ENCODE data around the gene UBE2H.
A peak's percentile ranks its signal among the peaks of the same experiment; 100 is the strongest.
"Not testable (repeated sequence)": the region's sequence is repeated elsewhere in the genome, so short reads cannot be mapped to it uniquely, and the experiment has no call there.

UBE2H gene

GRCh38 chr7:129804111-129804889 is 148.5 kb downstream of the UBE2H start:
- DNase-seq = no peak

DNA sequence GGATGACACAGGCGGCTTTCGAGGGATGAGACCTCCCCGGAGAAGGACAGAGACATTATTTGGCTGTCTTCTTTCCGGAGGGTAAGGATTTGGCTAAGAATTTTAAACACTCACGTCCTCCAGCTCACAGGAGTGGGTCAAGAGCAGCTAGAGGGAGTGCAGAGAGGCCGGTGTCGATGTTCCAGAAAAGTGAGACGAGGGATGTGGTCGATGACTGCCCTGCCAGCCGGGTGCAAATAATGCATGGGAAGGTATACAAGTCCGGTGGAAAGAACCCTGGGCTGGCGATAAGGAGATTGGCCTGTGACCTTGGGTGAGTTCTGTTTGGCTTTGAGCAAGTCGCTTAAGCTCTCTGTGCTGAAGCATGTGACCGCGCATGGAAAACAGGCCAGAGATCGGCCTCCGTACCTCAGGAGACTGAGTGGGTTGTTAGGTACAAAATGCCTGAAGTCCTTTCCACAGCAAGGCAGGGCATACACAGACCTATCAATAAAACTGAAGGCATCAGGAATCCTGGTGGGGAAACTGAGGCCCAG is 149.1 kb downstream of the UBE2H start:
- no peak for DNase-seq

DNA sequence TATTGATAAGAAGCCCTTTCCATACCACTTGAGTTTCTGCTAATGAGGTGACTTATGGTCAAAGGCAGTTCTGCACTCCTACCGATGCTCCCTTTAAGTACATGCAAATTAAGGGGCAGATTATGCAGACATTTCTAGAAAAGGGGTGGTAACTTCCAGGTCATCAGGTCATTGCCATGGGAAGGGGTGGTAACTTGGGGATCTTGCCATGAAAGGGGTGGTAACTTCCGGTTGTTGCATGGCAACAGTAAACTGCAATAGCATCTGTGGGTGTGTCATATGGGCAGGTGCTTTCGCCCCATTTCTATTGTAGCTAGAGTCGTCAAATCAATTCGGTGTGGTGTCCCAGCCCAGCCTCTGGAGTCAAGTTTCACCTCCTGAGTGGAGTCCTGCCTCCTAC is 150.9 kb downstream of the UBE2H start:
- DNase-seq = no peak

DNA sequence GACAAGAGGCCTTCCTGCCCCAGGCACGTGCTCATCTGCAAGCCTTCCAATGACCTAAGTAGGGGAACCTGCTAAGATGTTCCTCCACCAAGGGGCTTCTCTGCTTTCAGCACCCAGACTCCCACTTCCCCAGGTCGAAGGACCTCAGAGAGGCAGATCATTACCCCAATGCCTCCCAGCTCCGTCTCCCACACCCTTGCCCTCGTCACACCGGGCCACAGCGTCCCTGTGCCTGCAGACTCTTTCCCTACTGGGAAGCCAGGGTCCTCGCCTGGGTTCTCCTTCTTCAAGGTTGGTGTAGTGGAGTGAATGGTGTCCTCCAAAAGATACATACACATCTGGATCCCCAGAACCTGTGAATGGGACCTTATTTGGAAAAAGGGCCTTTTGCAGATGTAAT is 151.9 kb downstream of the UBE2H start:
- DNase-seq = no peak

GRCh38 chr7:129799350-129799955 is 153.3 kb downstream of the UBE2H start:
- no peak for DNase-seq

DNA sequence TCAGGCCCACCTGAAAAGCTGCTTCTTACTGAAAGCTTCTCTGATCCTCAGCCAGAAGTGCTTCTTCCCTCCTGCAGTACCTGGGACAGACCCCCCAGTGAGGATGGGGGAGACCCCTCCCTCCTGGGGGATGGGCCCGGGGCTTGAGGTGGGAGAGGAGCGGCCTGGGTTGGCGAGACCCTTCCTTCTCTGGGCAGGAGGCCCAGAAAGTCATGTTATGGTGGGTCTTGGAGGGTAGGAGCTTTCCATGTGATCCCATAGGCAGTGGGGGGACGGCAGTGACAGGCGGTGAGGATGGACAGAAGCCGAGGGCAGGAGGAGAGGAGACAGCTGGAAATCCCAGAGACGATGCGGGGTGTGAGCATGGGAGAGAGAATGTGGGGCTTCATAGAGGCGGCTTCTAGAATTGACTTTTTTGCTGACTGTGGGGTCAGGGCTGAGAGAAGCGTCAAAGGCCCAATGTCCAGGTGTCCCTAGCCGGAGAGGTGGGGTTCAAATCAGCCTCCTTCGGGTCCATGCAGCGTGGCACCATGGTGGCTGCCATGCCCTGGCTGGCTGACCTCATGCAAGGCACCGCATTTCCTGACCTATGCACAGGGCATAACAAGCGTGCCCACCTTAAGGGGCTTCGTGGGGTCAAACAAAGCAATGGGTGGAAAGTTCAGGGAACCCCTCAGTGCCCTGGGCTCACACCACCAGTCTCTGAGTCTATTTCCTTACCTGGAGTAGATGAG is 154.0 kb downstream of the UBE2H start:
- DNase-seq = no peak

GRCh38 chr7:129797214-129797789 is 155.5 kb downstream of the UBE2H start:
- no peak for DNase-seq

DNA sequence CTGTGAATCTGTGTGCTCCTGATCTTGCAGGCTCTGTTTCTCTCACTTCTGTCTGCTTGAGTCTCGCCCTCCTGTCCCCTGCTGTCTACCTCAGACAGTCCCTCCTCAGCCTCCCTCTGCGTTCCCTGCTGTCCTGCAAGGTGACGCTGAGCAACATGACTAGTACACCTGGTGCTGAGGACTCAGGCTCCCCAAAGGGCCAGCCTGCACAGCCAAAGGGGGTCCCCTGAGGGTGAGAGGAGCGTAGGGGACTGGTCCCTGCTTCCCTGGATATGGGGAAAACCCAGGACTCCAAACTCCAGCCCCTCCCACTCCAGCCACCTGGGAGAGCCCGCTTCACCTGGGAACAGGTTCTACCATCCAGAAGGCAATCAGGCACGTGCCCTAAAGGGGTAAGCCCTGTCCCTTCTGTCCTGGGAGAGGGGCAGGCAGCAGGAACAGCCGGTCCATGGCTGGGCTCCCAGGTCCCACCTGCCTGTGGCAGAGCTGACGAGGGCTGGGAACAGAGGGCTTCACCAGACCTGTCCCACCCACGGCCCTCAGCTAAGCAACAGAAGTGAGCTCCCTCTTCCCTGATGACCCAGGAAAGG is 156.5 kb downstream of the UBE2H start:
- DNase-seq = no peak

GRCh38 chr7:129794461-129794860 is 158.3 kb downstream of the UBE2H start:
- not testable (repeated sequence) for DNase-seq

DNA sequence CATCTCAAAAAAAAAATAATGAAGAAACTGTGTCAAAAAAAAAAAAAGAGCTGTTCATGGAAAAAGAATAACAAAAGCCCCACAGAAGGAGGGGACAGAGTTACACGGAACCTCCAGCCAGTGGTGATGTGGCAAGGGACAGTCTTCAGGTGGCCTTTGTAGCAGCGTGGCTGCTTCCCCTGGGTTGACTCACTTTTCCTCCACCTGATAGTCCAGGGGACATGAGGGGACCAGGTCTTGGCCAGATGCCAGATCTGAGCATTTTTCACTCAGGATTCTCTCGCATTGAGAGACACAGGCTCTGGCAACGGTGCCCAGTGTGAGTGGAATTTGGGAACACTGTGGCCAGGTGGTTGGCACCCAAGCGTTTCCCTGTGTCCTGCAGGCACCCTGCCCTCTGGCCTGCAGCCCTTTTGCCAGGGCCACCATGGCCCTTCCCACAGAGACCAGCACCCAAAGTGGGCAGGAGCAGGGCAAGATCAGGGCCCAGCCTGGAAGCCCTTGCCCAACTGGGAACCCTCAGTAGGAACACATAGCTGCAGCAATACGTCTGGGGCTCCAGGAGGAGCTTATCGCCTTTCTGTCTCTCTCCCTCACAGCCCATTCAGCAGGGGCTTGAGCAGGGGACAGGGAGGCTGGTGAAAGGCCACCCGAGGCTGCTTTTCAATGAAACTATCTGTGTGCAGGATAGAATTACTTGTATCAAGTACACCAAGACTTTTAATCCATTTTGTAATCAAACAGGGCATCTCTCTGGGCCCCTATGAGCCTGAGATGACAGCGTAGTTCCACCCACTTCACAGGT is 159.1 kb downstream of the UBE2H start:
- DNase-seq = no peak

- DNase-seq = no peak
Measured at GRCh38 chr7:129792721-129793120, 160.0 kb downstream of the UBE2H start.

DNA sequence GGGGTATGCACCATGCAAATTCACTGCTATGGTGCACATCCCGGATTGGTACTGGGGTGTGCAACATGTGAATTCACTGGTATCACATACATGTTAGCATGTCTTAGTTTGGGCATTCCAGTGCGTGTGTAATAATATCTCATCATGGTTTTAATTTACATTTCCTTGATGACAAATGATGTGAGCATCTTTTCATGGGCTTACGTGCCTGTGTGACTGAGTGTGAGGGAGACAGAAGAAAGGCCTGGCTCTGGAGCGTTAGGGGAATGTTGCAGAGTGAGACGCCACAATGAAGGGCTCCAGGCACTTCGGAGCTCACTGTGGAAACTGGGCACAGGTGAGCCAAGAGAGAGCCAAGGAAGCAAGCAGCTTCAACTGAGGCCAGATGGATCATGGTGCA is 162.6 kb downstream of the UBE2H start:
- no peak for DNase-seq

- DNase-seq = no peak
Measured at GRCh38 chr7:129789652-129790051, 163.1 kb downstream of the UBE2H start.

- no peak for DNase-seq
Measured at GRCh38 chr7:129789000-129789399, 163.8 kb downstream of the UBE2H start.

GRCh38 chr7:129786825-129787563 is 165.8 kb downstream of the UBE2H start:
- DNase-seq = no peak

DNA sequence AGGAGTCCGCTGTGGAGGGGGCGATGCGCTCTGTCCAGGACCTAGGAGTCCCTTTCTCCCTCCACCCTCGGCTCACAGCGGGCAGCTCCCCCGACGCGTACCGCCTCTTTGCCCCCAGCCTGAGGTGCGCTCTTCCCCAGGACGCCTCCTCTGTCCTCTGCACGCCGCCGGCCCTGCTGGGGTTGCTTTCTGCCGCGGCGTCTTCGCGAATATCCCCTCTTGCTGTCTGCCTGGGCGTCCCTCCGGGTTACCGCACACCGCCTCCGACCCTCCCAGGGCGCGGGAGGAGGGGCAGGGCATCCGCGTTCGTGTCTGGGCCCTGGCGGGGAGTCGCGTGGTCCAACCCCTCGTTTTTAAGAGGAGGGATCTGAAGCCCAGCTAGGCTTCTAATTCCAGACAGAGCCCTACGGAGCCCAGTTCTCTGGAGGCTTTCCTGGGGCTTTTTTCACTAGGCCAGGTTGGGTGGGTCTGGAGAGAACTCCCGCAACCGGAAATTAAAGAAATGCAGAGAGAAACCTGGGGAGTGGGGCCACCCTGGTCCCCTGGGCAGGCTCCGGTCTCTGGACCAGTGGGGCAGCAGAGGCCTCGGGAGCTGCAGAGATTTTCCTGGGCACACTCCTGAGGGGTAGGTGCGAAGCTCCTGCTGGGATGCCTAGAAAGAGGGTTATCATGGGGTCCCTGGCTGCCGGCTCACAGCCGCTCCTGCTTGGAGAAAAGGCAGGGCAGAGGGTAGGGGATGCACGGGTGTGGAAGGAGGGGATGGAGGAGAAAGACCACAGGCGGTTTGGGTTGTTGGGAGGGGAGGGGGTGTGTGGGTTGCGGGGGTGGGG is 166.9 kb downstream of the UBE2H start:
- peak; percentile 29 for DNase-seq

DNA sequence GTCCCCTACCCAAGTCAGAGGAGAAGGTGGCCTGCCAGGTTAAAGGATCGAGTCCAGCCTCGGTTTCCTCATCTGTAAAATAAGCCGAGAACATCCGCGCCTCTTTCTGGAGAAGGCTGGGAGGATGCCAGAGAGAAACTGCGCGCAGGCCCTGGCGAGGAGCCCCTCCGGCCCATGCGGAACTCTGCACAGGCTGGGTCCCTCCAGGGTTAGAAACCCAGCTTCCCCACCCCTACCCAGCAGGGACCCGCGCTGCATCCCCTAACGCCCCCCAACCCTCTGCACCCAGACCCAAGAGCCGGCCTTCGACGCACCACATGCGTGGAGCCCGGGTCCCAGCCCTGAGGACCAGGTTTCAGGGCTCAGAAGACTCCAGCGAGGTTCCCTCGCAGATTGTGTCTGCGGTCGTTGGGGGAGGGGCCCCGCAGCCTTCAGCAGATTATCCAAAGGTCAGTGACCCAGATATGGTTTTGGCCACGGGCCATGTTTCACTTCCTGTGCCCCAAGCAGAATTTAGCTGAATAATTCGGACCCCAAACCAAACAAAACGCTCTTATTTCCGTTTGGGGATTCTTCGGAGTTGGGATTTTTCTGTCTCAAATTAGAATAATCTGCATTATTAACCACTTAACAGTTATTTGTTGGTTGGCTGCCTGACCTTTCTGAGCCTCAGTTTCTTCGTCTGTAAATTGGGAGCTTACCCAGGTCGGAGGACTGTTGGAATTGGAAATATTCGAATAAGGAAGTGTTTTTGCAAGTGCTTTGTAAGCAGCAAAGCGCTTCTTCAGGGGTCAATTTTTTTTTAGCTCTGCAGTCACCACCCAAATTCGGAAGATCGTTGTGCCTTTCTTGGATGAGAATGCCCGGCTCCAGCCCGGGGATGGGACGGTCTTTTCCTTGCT is 167.7 kb downstream of the UBE2H start:
- no peak for DNase-seq

DNA sequence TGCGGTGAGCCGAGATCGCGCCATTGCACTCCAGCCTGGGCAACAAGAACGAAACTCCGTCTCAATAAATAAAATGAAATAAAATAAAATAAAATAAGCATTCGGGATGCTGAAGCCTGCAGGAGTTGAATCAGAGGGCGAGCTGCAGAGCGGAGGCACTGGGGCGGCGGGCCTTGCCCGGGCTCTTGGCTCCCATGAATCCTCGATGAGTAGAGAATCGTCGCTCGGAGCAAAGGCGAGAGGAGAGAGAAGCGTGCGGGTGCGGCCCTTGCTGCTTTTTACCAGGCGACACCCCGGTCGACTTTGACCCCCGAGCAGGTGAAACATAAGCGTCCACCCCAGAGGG is 168.3 kb downstream of the UBE2H start:
- no peak for DNase-seq

- DNase-seq = no peak
Measured at GRCh38 chr7:129783584-129783919, 169.2 kb downstream of the UBE2H start.

Measured in activated T-cell treated with anti-CD3 and anti-CD28 coated beads, Interleukin-2, amount 50 U/mL, for 1 hour (primary cell).